Thymus (tissue), 11 donors: ENCODE results near the gene DGCR2. TPM values are rescaled to one million over a fixed set of nuclear protein-coding genes. Genes with fewer than 3 reads are reported as not detected.
"Not testable (repeated sequence)": the region's sequence is repeated elsewhere in the genome, so short reads cannot be mapped to it uniquely, and the experiment has no call there.

ENCODE experiments used
- DNase-seq, 9 donors: peaks; one replicate each; pipeline ENCODE4 v3.0.0-alpha.2; 2013; ENCODE audit warnings: low spot score in 9 of 9, low read depth in 6 of 9, missing footprints in 1 of 9
- H3K27ac ChIP-seq, 2 donors: one replicate each; pipeline ENCODE4 v1.5.1; 2013; ENCODE audit warnings: control low read depth in 1 of 2, low read depth in 1 of 2, low read length in 1 of 2, mild to moderate bottlenecking in 1 of 2, moderate library complexity in 1 of 2
- H3K27me3 ChIP-seq, 2 donors: one replicate each; pipeline ENCODE4 v1.5.1; 2013; ENCODE audit warnings: low read length in 1 of 2; ENCODE audit not compliant: control insufficient read depth in 2 of 2, insufficient read depth in 1 of 2
- H3K36me3 ChIP-seq, 2 donors: one replicate each; pipeline ENCODE4 v1.5.1; 2013; ENCODE audit warnings: low read length in 1 of 2, mild to moderate bottlenecking in 1 of 2, moderate library complexity in 1 of 2; ENCODE audit not compliant: control insufficient read depth in 2 of 2, insufficient read depth in 2 of 2
- H3K4me1 ChIP-seq, 2 donors: one replicate each; pipeline ENCODE4 v1.5.1; 2013; ENCODE audit warnings: low read length in 2 of 2; ENCODE audit not compliant: control insufficient read depth in 2 of 2, insufficient read depth in 2 of 2
- H3K4me3 ChIP-seq, 2 donors: one replicate each; pipeline ENCODE4 v1.5.1; 2013; ENCODE audit warnings: low read length in 2 of 2, control low read depth in 1 of 2, mild to moderate bottlenecking in 1 of 2
- H3K9me3 ChIP-seq, 2 donors: one replicate each; pipeline ENCODE4 v1.5.1; 2013; ENCODE audit warnings: low read length in 1 of 2, mild to moderate bottlenecking in 1 of 2; ENCODE audit not compliant: control insufficient read depth in 2 of 2, insufficient read depth in 1 of 2
- WGBS: extraction: QIAGEN DNeasy Blood & Tissue Kit; methylation state at CpG from one replicate; pipeline ENCODE4 v1.1.7; 2013; 5-methylcytosine and 5-hydroxymethylcytosine counted together
- polyA plus RNA-seq: library from polyadenylated mRNA; stranded (reverse); fragments of 200-250 nt; gene quantifications from one replicate; pipeline ENCODE4 v1.2.3, GENCODE V29; 2013
- total RNA-seq: library from RNA; stranded (reverse); fragments of 120-200 nt; gene quantifications from one replicate; pipeline ENCODE4 v1.2.4, GENCODE V29; 2013
- donor health status: healthy.

Gene DGCR2
- total and polyA plus RNA-seq, 2 donors = 17.8 to 24.1 TPM

- DNase-seq = no peak
- Histone ChIP-seq H3K4me1 (no peaks in the 10 kb centered on the region), H3K4me3 (no peak overlapping the region), H3K27me3 (peaks cover 0 to 12% of the 10 kb centered on the region in 2 donors), H3K36me3 (no peaks in the 10 kb centered on the region), H3K27ac (no peak overlapping the region), H3K9me3 (no peaks in the 10 kb centered on the region)
- 78% methylated on average over 7 of the region's 7 CpGs for WGBS
These were observed 102.6 kb downstream of the DGCR2 start for GRCh38 chr22:19019679-19020032.

GRCh38 chr22:19019029-19019678, 103.1 kb downstream of the DGCR2 start:
- H3K4me1 ChIP-seq = no peaks in the 10 kb centered on the region
- H3K4me3 ChIP-seq = no peak overlapping the region
- H3K36me3 ChIP-seq = no peaks in the 10 kb centered on the region
- H3K27ac ChIP-seq = no peak overlapping the region
- peaks cover 0 to 12% of the 10 kb centered on the region in 2 donors for H3K27me3 ChIP-seq
- no peaks in the 10 kb centered on the region for H3K9me3 ChIP-seq
- WGBS = 97% methylated on average over 19 of the region's 19 CpGs
- no peak for DNase-seq

- WGBS = 96% methylated on average over 4 of the region's 4 CpGs
- Histone ChIP-seq H3K9me3 (no peaks in the 10 kb centered on the region), H3K27ac (no peak overlapping the region), H3K4me3 (no peak overlapping the region), H3K4me1 (no peaks in the 10 kb centered on the region), H3K36me3 (no peaks in the 10 kb centered on the region), H3K27me3 (peaks cover 0 to 12% of the 10 kb centered on the region in 2 donors)
- DNase-seq = no peak
These were observed 104.0 kb downstream of the DGCR2 start for GRCh38 chr22:19018256-19018655.

- no peak for DNase-seq
- H3K4me3 ChIP-seq = no peak overlapping the region
- no peaks in the 10 kb centered on the region for H3K9me3 ChIP-seq
- H3K27me3 ChIP-seq = peaks cover 0 to 12% of the 10 kb centered on the region in 2 donors
- 93% methylated on average over 15 of the region's 15 CpGs for WGBS
- H3K36me3 ChIP-seq = no peaks in the 10 kb centered on the region
- H3K4me1 ChIP-seq = no peaks in the 10 kb centered on the region
- no peak overlapping the region for H3K27ac ChIP-seq
These were observed 106.0 kb downstream of the DGCR2 start for GRCh38 chr22:19016081-19016766.

GRCh38 chr22:19014886-19015285, 107.3 kb downstream of the DGCR2 start:
- no peaks in the 10 kb centered on the region for H3K4me1 ChIP-seq
- H3K9me3 ChIP-seq = no peaks in the 10 kb centered on the region
- peaks cover 0 to 12% of the 10 kb centered on the region in 2 donors for H3K27me3 ChIP-seq
- no peak overlapping the region for H3K27ac ChIP-seq
- no peaks in the 10 kb centered on the region for H3K36me3 ChIP-seq
- no peak for DNase-seq
- H3K4me3 ChIP-seq = no peak overlapping the region
- 81% methylated on average over 4 of the region's 4 CpGs for WGBS

GRCh38 chr22:19013881-19014598, 108.2 kb downstream of the DGCR2 start:
- H3K36me3 ChIP-seq, H3K4me3 ChIP-seq: not testable (repeated sequence)
- WGBS = 94% methylated on average over 11 of the region's 11 CpGs

GRCh38 chr22:19013411-19013810, 108.8 kb downstream of the DGCR2 start:
- not testable (repeated sequence) for H3K4me3 ChIP-seq, H3K27ac ChIP-seq, H3K9me3 ChIP-seq, H3K36me3 ChIP-seq, H3K4me1 ChIP-seq, H3K27me3 ChIP-seq, DNase-seq
- WGBS = 97% methylated on average over 7 of the region's 7 CpGs

More at GRCh38 chr22:19013881-19014598, 108.2 kb downstream of the DGCR2 start:
- not testable (repeated sequence) for H3K27ac ChIP-seq, H3K9me3 ChIP-seq, DNase-seq, H3K4me1 ChIP-seq, H3K27me3 ChIP-seq

GRCh38 chr22:19012308-19012986, 109.8 kb downstream of the DGCR2 start:
- DNase-seq = no peak
- H3K4me1 ChIP-seq = no peaks in the 10 kb centered on the region
- H3K36me3 ChIP-seq = no peaks in the 10 kb centered on the region
- H3K9me3 ChIP-seq = no peaks in the 10 kb centered on the region
- 94% methylated on average over 5 of the region's 5 CpGs for WGBS
- no peaks in the 10 kb centered on the region for H3K27me3 ChIP-seq
- no peak overlapping the region for H3K27ac ChIP-seq
- no peak overlapping the region for H3K4me3 ChIP-seq

- 96% methylated on average over 9 of the region's 9 CpGs for WGBS
- not testable (repeated sequence) for H3K9me3 ChIP-seq, H3K4me3 ChIP-seq, H3K36me3 ChIP-seq, H3K27ac ChIP-seq, H3K27me3 ChIP-seq, H3K4me1 ChIP-seq, DNase-seq
These were observed 110.6 kb downstream of the DGCR2 start for GRCh38 chr22:19011611-19012010.
